HepG2 (cell line): ENCODE data around the gene PACS2. TPM values are rescaled to one million over a fixed set of nuclear protein-coding genes. Genes with fewer than 3 reads are reported as not detected.
A peak's percentile ranks its signal among the peaks of the same experiment; 100 is the strongest.

ENCODE experiments used
- AGO1 ChIP-seq: fragments of 200-400 bp; formaldehyde crosslinking; IDR thresholded peaks from 2 replicates; pipeline ENCODE4 v1.6.1; 2017; ENCODE audit warnings: mild to moderate bottlenecking, low read depth, low read length, moderate library complexity; ENCODE audit not compliant: poor library complexity, severe bottlenecking
- ARID5B ChIP-seq: IDR thresholded peaks from 2 replicates; pipeline ENCODE4 v1.4.0; 2020; ENCODE audit warnings: mild to moderate bottlenecking, missing genetic modification reagents
- GMEB1 ChIP-seq: sonication (generic); formaldehyde crosslinking; IDR thresholded peaks from 2 replicates; pipeline ENCODE4 v1.5.1; 2020; ENCODE audit warnings: missing genetic modification reagents, mild to moderate bottlenecking, borderline replicate concordance
- GTF3A ChIP-seq: sonication (generic); formaldehyde crosslinking; conservative IDR thresholded peaks from 2 replicates; pipeline ENCODE4 v1.4.0; 2020; ENCODE audit warnings: mild to moderate bottlenecking, missing genetic modification reagents
- JDP2 ChIP-seq: sonication (generic); formaldehyde crosslinking; IDR thresholded peaks from 2 replicates; pipeline ENCODE4 v1.8.1; 2022; ENCODE audit warnings: missing genetic modification reagents, borderline replicate concordance
- MAFG ChIP-seq: sonication (generic); formaldehyde crosslinking; IDR thresholded peaks from 2 replicates; pipeline ENCODE4 v1.5.1; 2020; ENCODE audit warnings: mild to moderate bottlenecking, missing genetic modification reagents
- MTF1 ChIP-seq: sonication (generic); formaldehyde crosslinking; IDR thresholded peaks from 2 replicates; pipeline ENCODE4 v1.5.0; 2020; ENCODE audit warnings: missing genetic modification reagents
- NCOR1 ChIP-seq: fragments of 200-600 bp; sonication (generic); IDR thresholded peaks from 2 replicates; pipeline ENCODE4 v1.7.0; 2017; ENCODE audit warnings: antibody characterized with exemption, low read length, borderline replicate concordance
- SATB2 ChIP-seq: sonication (generic); formaldehyde crosslinking; IDR thresholded peaks from 2 replicates; pipeline ENCODE4 v1.5.0; 2020; ENCODE audit warnings: missing genetic modification reagents
- SMAD9 ChIP-seq: sonication (generic); formaldehyde crosslinking; IDR thresholded peaks from 2 replicates; pipeline ENCODE4 v1.5.1; 2020; ENCODE audit warnings: mild to moderate bottlenecking, missing genetic modification reagents
- XBP1 ChIP-seq: sonication (generic); formaldehyde crosslinking; IDR thresholded peaks from 2 replicates; pipeline ENCODE4 v1.5.0; 2020; ENCODE audit warnings: missing genetic modification reagents
- ZFY ChIP-seq: sonication (generic); formaldehyde crosslinking; IDR thresholded peaks from 2 replicates; pipeline ENCODE4 v1.4.0; 2020; ENCODE audit warnings: missing genetic modification reagents
- ZNF317 ChIP-seq: sonication (generic); formaldehyde crosslinking; IDR thresholded peaks from 2 replicates; pipeline ENCODE4 v1.5.0; 2020; ENCODE audit warnings: mild to moderate bottlenecking, missing genetic modification reagents
- ZNF562 ChIP-seq: sonication (generic); formaldehyde crosslinking; IDR thresholded peaks from 2 replicates; pipeline ENCODE4 v1.8.0; 2022; ENCODE audit warnings: missing genetic modification reagents, borderline replicate concordance
- ZNF646 ChIP-seq: sonication (generic); formaldehyde crosslinking; IDR thresholded peaks from 2 replicates; pipeline ENCODE4 v1.9.0; 2021; ENCODE audit warnings: mild to moderate bottlenecking, missing genetic modification reagents
- ZNF782 ChIP-seq: sonication (generic); formaldehyde crosslinking; IDR thresholded peaks from 2 replicates; pipeline ENCODE4 v1.4.0; 2020; ENCODE audit warnings: missing genetic modification reagents, mild to moderate bottlenecking, borderline replicate concordance
- polyA plus RNA-seq, 8 experiments: library from polyadenylated mRNA; depleted of rRNA in 3 of 8; stranded (reverse) in 7 of 8; unstranded in 1 of 8; fragments of >200 nt; fragmentation: Illumina TruSeq in 4 of 8; extraction: Trizol in 4 of 8; gene quantifications; 2 replicates each; pipeline versions ENCODE4 v1.2.1 to v1.2.3, GENCODE V29; 2011 to 2016; ENCODE audit warnings: low read depth in 4 of 8, missing spikeins in 1 of 8, mixed read lengths in 1 of 8; ENCODE audit not compliant: insufficient read depth in 1 of 8
- total RNA-seq, 5 experiments: library from RNA; depleted of rRNA; stranded (reverse); fragments of >200 nt; fragmentation: Illumina TruSeq; extraction: Trizol; gene quantifications; 2 replicates each; pipeline ENCODE4 v1.2.3, GENCODE V29; 2016; ENCODE audit warnings: low read depth in 1 of 5

The PACS2 gene
- total and polyA plus RNA-seq, 2 of the 13 experiments (the other 11 are each of a cell fraction or from before 2014, with no cell fraction given): 23.6 to 27.6 TPM

- 0 out of 2 replicates have a peak, but pooled peaks have one; percentile 28 for TF ChIP-seq XBP1
- TF ChIP-seq GTF3A (CRISPR knock-in tag): no peak
- no peak for TF ChIP-seq NCOR1
- TF ChIP-seq ZNF317 (CRISPR knock-in tag): no peak
- TF ChIP-seq ZNF782 (CRISPR knock-in tag): peak; percentile 72; the same call in 1 of the 2 replicates
- 0 out of 2 replicates have a peak, but pooled peaks have one; percentile 21 for TF ChIP-seq ZNF646 (CRISPR knock-in tag)
- 0 out of 2 replicates have a peak, but pooled peaks have one; percentile 33 for TF ChIP-seq MAFG (CRISPR knock-in tag)
- no peak for TF ChIP-seq SMAD9 (CRISPR knock-in tag)
- TF ChIP-seq AGO1: no peak
- peak; percentile 94 for TF ChIP-seq ZFY
- TF ChIP-seq MTF1 (CRISPR knock-in tag): peak; percentile 52; the same call in 1 of the 2 replicates
- no peak for TF ChIP-seq ARID5B (CRISPR knock-in tag)
- no peak for TF ChIP-seq ZNF562 (CRISPR knock-in tag)
- no peak for TF ChIP-seq JDP2 (CRISPR knock-in tag)
- peak; percentile 63; the same call in 1 of the 2 replicates for TF ChIP-seq GMEB1 (CRISPR knock-in tag)
- no peak; the same call in 1 of the 2 replicates for TF ChIP-seq SATB2 (CRISPR knock-in tag)
These were observed 84.3 kb downstream of the PACS2 start (continued) for GRCh38 chr14:105398726-105399465.
